HCEC 1CT (cell line): ENCODE results near the gene DHRS9.
"Not testable (repeated sequence)": the region's sequence is repeated elsewhere in the genome, so short reads cannot be mapped to it uniquely, and the experiment has no call there.

Experiments
- DNase-seq: peaks from one replicate; pipeline ENCODE4 v3.0.0-alpha.2; 2017

Gene DHRS9

DNA sequence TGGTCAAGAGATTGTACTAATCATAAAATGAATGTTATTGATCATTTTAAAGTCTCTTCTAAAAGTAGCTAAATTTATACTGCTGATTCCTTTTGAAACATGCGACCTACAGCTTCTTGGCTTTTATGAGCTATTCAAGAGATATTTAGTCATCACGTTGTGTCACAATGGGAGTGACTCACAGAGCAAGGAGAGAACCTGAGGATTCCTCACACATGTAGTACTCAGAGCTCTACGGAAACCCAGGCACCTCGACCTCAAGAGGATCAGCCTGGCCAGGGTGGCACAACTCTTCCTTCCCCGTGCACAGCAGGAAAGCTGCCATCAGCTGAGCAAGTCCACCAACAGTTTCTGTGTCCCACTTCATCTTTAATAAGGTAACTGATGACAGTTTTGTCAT lies at the start of gene DHRS9:
DHRS9 (plus strand) TSS at position 223 of the 400 bp plus-strand sequence. CDS start 12,019 bp downstream, outside the sequence.
- DNase-seq, result peak; percentile 88

GRCh38 chr2:169023161-169023560 lies 46.2 kb upstream of the DHRS9 start:
- DNase-seq, result no peak

- DNase-seq, result no peak
These were observed 43.3 kb upstream of the DHRS9 start for GRCh38 chr2:169026056-169026455.

DNA sequence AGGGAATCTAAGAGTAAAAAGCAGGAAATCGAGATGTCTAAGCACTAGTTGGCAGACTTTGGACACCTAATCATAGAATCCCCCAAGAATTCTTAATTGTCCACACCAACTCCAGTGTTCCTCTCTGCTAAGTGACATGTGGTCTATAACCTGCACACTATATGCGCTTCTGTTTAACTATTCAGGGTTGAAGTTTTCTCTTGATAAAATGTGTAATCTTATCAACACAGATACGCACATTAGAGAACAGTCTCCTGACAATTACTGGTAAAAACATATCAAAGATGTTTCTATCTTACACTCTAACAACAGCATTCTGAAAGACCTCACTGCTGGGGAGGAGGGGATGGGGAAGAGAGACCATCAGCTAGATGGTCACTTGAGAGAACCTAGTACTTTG lies 42.1 kb upstream of the DHRS9 start:
- DNase-seq, result no peak

DNA sequence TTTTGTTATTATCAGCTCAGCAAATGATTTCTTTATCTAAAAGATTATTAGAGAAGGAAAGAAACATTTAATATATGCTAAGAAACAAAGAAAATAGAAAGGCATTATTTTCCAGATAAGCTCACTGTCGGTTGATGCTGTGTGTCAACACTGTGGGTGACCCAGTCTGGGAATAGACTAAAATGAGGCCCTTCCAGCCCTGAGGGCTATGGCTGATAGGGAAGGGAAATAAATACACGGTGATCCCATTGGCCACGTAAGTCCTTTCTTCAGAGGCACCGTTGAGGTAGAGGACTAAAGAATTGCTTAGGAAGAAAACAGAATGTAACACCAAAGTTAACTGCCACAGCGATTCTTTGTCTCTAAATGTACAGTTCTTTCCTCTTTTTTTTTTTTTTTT lies 40.0 kb upstream of the DHRS9 start:
- DNase-seq, result no peak

DNA sequence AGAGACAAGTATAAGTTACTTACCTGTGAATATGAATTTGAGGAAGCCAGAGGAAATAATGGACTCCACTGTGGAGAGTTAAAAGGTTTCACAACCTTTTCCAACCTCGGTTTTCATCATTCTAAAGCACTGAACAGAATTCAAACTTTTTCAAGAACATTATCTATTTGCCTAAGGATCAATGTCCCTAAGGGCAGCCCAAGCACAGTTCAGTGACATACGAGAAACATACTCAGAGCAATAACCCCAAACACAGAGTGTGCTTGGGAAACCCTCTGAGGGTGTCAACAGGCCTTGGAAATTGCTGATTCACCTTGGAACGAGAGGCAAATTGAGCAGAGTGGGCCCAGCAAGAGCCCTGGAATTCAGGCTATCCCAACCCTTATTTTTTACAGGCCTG lies 38.2 kb upstream of the DHRS9 start, which contains the start of gene ABCB11:
ABCB11 (minus strand) TSS at position 123 of the 400 bp plus-strand sequence. CDS start 13,199 bp downstream, outside the sequence.
- DNase-seq, result no peak

- DNase-seq, result no peak
These were observed 35.1 kb upstream of the DHRS9 start for GRCh38 chr2:169034256-169034655.

GRCh38 chr2:169034984-169035544 lies 34.3 kb upstream of the DHRS9 start:
- no peak for DNase-seq

DNA sequence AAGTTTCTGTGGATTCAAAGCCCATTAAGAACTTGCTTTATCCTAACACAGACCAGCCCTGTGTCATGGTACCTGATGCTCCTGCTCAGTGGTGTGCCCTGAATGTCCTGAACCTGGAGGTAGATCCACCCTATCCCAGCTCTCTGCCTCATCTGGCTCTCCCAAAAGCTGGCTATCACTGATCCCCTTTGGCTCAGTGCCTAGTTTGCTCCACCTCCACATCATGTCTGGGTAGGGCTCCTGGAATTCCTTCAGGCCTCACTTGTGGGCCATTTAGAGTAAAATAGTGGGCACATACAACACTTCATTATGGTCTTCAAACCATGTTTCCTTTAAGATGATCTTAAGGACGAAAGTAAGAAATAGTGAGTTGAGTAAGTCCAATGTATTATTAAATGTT lies 33.5 kb upstream of the DHRS9 start:
- no peak for DNase-seq

DNA sequence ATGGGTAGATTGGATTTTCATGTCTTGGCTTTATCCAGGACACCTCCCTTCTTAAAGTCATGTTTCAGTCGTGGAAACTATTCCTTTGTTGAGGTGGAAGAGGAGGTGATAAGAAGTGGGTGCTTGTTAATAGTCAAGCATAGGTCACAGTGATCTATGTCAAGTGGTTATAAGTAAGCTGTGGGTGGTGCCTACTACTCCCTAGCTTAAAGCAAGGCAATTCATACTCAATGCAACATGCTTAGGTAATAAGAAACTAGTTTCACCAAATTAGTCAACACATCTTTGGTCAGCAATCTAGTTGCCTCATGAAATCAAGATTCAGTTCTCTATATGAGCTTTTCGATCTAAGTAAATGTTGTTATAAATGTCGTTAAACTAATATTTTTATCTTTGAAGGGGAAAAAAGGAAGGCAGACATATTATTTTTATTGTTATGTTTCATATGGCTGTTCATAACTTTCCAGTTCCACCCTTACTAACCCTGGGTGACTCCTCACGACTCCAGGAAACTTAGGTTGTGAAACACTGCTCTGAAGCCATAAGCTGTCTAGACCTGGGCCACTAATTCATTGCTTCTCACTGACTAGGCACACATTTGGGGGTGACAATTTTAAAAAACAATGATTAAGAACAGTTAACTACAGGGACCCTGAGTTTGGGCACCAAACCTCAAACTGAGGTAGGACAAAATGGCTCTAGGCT lies 32.5 kb upstream of the DHRS9 start:
- DNase-seq, result no peak

DNA sequence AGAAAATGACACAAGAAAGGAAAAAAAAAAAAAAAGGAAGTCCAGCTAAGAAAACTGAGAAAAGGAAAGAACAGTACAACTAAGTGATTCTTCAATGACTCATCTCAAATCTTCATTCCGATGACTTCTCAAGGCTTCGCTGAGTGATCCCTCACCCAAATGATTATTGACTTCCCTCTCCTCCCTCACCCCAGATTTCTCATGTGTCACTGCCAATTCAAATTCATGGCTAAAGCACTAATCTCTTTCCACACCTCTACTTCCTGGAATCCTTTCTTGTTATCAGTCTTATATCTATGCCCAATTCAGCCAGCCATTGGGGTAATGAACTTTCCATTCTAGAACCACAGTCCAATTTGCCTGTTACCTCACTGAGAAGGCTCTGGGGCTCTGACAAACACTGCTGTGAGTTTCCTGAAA lies 31.0 kb upstream of the DHRS9 start:
- DNase-seq, result peak; percentile 78

DNA sequence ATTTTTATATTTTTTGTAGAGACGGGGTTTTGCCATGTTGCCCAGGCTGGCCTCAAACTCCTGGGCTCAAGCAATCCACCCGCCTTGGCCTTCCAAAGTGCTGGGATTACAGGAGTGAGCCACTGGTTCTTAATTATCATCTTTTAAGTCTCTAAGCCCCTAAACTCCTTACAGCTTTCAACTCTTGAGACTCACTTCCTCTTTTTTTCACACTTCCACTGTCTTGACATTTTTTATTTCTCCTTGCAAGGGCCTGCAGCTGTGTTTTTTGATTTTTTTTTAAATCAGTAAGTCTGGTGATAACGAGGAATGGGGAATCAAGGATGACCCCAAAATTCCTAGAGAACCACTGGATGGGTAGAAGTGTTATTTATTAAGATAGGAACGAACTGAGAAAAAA lies 29.7 kb upstream of the DHRS9 start:
- DNase-seq, result no peak

DNA sequence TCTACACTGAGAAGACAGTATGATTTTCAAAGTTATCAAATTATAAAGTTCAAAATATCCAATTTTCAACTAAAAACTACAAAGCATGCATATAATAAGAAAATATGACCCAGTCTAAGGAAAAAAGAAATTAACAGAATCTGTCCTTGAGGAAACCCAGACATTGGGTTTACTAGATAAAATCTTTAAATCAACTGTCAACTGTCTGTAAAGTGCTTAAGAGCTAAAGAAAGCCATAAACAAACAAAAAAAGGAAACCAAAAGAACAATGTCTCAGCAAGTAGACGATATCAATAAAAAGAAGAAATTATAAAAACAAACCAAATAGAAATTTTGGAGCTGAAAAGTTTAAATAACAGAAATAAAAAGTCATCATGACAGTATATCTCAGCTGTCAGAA lies 27.8 kb upstream of the DHRS9 start:
- DNase-seq, result no peak

DNA sequence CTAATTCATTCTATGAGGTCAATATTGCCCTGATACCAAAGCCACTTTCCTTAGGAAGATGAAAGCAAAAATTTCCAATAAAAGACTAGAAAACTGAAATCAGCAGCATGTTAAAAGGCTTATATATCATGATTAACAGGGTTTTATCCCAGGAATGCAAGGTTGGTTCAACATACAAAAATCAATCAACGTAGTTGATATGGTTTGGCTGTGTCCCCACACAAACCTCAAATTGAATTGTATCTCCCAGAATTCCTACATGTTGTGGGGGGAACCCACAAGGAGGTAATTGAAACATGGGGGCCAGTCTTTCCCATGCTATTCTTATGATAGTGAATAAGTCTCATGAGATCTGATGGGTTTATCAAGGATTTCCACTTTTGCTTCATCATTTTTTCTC lies 26.5 kb upstream of the DHRS9 start:
- DNase-seq, result no peak

GRCh38 chr2:169046440-169047151 lies 22.8 kb upstream of the DHRS9 start:
- DNase-seq, result no peak

DNA sequence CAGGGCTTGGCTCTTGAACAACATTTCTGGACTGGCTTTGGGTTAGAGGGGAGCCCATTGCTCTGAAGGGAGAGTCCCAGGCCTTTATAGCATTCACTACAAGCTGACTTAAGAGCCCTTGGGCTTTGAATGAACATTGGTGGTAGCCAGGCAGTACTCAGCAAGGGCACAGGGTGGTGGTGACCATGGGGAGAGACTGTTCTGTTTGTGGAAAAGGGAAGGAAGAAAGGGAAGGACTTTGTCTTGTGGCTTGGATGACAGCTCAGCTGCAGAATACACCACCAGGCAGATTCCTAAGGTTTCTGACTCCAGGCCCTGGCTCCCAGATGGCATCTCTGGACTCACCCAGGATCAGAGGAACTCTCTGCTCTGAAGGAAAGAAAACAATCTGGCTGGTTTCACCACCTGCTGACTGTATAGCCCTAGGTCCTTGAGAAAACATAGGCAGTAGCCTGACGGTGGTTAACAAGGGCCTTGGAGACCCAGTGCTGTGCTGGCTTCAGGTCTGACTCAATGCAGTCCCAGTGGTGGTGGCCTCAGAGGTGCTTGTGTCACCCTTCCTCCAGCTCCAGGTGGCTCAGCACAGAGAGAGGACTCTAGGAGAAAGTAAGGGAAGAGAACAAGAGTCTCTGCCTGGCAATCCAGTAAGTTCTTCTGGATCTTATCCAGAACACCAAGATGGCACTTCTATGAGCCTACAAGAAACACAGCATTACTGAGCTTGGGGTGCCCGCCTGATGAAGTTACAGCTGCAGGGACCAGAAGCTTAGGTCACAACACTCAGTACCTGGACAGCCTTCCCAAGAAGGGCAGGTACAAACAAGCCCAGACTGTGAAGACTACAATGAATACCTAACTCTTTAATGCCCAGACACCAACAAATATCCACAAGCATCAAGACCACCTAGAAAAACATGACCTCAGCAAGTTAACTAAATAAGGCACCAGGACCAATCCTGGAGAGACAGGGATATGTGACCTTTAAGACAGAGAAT lies 21.8 kb upstream of the DHRS9 start:
- no peak for DNase-seq

DNA sequence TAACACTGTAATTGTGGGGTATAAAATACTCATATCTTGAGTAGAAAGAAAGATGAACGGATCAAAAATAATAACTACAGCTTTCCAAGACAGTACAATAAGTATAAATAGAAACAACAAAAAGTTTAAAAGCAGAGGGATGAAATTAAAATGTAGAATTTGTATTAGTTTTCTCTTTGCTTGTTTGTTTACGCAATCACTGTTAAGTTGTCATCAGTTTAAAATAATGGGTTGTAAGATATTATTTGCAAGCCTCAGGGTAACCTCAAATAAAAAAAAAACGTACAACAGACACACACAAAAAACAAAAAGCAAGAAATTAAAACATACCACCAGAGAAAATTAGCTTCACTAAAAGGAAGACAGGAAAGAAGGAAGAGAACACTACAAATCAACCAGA lies 20.2 kb upstream of the DHRS9 start:
- DNase-seq, result no peak

- peak; percentile 53 for DNase-seq
These were observed 18.7 kb upstream of the DHRS9 start for GRCh38 chr2:169050476-169051240.

DNA sequence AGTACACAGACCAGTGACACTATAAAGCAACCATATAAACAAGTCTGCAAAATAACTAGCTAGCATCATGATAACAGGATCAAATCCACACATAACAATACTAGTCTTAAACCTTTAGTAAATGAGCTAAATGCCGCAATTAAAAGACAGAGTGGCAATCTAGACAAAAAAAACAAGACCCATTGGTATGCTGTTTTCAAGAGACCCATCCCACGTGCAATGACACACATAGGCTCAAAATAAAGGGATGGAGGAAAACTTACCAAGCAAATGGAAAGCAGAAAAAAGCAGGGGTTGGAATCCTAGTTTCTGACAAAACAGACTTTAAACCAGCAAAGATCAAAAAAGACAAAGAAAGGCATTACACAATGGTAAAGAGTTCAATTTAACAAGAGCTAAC lies 14.8 kb upstream of the DHRS9 start:
- not testable (repeated sequence) for DNase-seq

DNA sequence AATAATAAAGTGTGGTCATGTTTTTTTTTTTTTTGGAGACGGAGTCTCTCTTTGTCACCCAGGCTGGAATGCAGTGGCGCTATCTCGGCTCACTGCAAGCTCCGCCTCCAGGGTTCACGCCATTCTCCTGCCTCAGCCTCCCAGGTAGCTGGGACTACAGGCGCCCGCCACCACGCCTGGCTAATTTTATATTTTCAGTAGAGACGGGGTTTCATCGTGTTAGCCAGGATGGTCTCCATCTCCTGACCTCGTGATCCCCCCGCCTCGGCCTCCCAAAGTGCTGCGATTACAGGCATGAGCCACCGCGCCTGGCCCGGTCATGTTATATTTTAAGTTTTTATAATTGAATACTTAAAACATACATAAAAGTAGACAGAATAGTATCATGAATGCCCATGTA lies 5.2 kb upstream of the DHRS9 start:
- DNase-seq, result not testable (repeated sequence)

GRCh38 chr2:169065422-169065821 lies 3.9 kb upstream of the DHRS9 start:
- DNase-seq, result no peak
